Stimulated activated CD8-positive, alpha-beta memory T cell treated with anti-CD3 and anti-CD28 coated beads, Interleukin-12 subunit alpha, Interleukin-12 subunit beta, amount 100 ng/mL, for 24 hours (primary cell): ENCODE results near the gene UPK2.

ENCODE experiments used
- DNase-seq: peaks from one replicate; pipeline ENCODE4 v3.0.0-alpha.2; 2020; ENCODE audit errors: extremely low read depth

The UPK2 gene

GRCh38 chr11:118917481-118918127 lies 38.5 kb upstream of the UPK2 start:
- DNase-seq, result no peak

- no peak for DNase-seq
These were observed 37.9 kb upstream of the UPK2 start for GRCh38 chr11:118918128-118918685.

- no peak for DNase-seq
These were observed 37.3 kb upstream of the UPK2 start for GRCh38 chr11:118918686-118919280.

- DNase-seq, result no peak
These were observed 34.8 kb upstream of the UPK2 start for GRCh38 chr11:118921121-118921928.

- DNase-seq, result no peak
These were observed 34.0 kb upstream of the UPK2 start for GRCh38 chr11:118921929-118922744.

- DNase-seq, result no peak
These were observed 33.1 kb upstream of the UPK2 start for GRCh38 chr11:118922745-118923627.

- no peak for DNase-seq
These were observed 32.1 kb upstream of the UPK2 start for GRCh38 chr11:118923721-118924587.

- DNase-seq, result no peak
These were observed 31.2 kb upstream of the UPK2 start for GRCh38 chr11:118924591-118925585.

GRCh38 chr11:118927554-118928100 lies 28.5 kb upstream of the UPK2 start:
- DNase-seq, result no peak

- DNase-seq, result no peak
These were observed 27.8 kb upstream of the UPK2 start for GRCh38 chr11:118928101-118928869.

GRCh38 chr11:118928870-118929500 lies 27.1 kb upstream of the UPK2 start:
- no peak for DNase-seq

GRCh38 chr11:118929501-118930093 lies 26.5 kb upstream of the UPK2 start:
- DNase-seq, result no peak

GRCh38 chr11:118930094-118930712 lies 25.9 kb upstream of the UPK2 start:
- DNase-seq, result no peak

- no peak for DNase-seq
These were observed 24.5 kb upstream of the UPK2 start for GRCh38 chr11:118931571-118931970.

- no peak for DNase-seq
These were observed 22.6 kb upstream of the UPK2 start for GRCh38 chr11:118933486-118933885.

GRCh38 chr11:118935376-118935775 lies 20.7 kb upstream of the UPK2 start:
- DNase-seq, result no peak
